A549 (cell line): ENCODE measurements around the gene C3orf20.

Experiments
- CHD2 ChIP-seq: fragments of 150-350 bp; IDR thresholded peaks from 2 replicates; pipeline ENCODE4 v1.6.1; 2014; ENCODE audit warnings: low read length; ENCODE audit not compliant: partially characterized antibody
- NR3C1 ChIP-seq: fragments of >200 bp; sonication (Bioruptor Twin); formaldehyde crosslinking; IDR thresholded peaks from 3 replicates; pipeline ENCODE4 v1.6.1; 2017
- POLR2A ChIP-seq: IDR thresholded peaks from 2 replicates; pipeline ENCODE4 v1.6.1; 2012; ENCODE audit warnings: mild to moderate bottlenecking, low read length
- REST ChIP-seq: fragments of 200-600 bp; sonication (generic); IDR thresholded peaks from 2 replicates; pipeline ENCODE4 v1.6.1; 2016; ENCODE audit warnings: antibody characterized with exemption, mild to moderate bottlenecking, moderate library complexity
- SMC3 ChIP-seq: fragments of >200 bp; sonication (Bioruptor Twin); formaldehyde crosslinking; IDR thresholded peaks from 3 replicates; pipeline ENCODE4 v1.6.1; 2018; ENCODE audit warnings: inconsistent platforms
- TF ChIP-seq, protein P1 (sequence below): fragments of 150-350 bp; IDR thresholded peaks from 2 replicates; pipeline ENCODE4 v1.6.1; 2014; ENCODE audit warnings: low read depth, mild to moderate bottlenecking, low read length
- TF ChIP-seq, protein P2 (sequence below): fragments of >200 bp; sonication (Bioruptor Twin); formaldehyde crosslinking; IDR thresholded peaks from 3 replicates; pipeline ENCODE4 v1.5.1; 2016

DNA sequence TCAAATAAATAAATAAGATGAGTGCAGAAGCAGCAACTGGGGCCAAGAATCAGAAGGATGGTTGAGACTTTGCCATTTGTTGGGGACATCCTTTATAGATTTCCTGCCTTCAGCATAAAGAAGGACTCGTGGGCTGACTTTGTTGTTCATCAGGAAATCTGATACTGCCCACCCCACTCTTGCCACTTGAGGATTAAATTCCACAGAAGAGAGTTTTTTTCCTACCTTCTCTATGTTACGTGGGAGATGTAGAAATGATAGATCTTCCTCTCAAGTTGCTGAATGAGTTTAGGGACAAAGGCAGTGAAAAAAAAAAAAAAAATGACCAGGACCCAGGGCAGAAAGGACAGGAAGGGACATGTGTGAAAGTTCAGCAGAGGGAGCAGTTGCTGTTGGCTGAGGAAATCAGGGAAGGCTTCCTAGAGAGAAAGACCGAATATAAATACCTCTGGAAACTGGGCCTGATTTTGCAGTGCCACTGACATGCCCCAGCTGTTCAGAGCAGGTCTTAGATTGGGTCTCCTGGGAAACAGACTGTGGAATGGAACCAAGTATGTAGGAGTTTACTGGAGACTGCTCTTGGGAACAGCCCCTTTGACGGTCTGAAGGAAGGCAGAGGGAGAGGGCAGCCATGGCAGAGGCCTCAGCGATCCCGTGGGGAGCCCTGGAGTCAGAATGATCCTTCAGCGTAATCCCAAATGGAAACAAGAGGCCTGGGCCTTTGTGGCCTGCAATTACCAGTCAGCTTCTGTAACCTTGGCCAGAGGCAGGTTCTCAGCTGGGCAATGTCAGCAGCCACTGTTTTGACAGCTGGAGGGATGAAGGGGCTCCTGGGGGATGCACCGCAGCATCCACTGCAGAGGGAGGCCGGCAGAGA lies 50.9 kb downstream of the C3orf20 start:
- no peak for TF ChIP-seq REST
- TF ChIP-seq CHD2 = no peak
- no peak for TF ChIP-seq POLR2A
- TF ChIP-seq, protein P1, sequence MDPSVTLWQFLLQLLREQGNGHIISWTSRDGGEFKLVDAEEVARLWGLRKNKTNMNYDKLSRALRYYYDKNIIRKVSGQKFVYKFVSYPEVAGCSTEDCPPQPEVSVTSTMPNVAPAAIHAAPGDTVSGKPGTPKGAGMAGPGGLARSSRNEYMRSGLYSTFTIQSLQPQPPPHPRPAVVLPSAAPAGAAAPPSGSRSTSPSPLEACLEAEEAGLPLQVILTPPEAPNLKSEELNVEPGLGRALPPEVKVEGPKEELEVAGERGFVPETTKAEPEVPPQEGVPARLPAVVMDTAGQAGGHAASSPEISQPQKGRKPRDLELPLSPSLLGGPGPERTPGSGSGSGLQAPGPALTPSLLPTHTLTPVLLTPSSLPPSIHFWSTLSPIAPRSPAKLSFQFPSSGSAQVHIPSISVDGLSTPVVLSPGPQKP = no peak
- TF ChIP-seq, protein P2, sequence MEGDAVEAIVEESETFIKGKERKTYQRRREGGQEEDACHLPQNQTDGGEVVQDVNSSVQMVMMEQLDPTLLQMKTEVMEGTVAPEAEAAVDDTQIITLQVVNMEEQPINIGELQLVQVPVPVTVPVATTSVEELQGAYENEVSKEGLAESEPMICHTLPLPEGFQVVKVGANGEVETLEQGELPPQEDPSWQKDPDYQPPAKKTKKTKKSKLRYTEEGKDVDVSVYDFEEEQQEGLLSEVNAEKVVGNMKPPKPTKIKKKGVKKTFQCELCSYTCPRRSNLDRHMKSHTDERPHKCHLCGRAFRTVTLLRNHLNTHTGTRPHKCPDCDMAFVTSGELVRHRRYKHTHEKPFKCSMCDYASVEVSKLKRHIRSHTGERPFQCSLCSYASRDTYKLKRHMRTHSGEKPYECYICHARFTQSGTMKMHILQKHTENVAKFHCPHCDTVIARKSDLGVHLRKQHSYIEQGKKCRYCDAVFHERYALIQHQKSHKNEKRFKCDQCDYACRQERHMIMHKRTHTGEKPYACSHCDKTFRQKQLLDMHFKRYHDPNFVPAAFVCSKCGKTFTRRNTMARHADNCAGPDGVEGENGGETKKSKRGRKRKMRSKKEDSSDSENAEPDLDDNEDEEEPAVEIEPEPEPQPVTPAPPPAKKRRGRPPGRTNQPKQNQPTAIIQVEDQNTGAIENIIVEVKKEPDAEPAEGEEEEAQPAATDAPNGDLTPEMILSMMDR = no peak
- TF ChIP-seq SMC3 = no peak
- TF ChIP-seq NR3C1 = no peak
